Measurements from ENCODE around the gene CIDEC.

- TF ChIP-seq POLR2AphosphoS5 (IDR thresholded peaks at IDR 0.05; ENCODE audit: borderline replicate concordance, low read depth, low read length) (no peak), FOXP2 (optimal IDR thresholded peaks at IDR 0.05; ENCODE audit: control extremely low read depth, extremely low read length, insufficient read depth) (no peak)
Observed at GRCh38 chr3:9916346-9916733, 36.3 kb upstream of the CIDEC start.
